GM23248 (cell line): ENCODE measurements around the gene ZBTB2.

Experiments used
- EZH2 ChIP-seq: fragments of 200-600 bp; sonication (generic); IDR thresholded peaks from 2 replicates; pipeline ENCODE4 v1.6.1; 2018; ENCODE audit warnings: antibody characterized with exemption, mild to moderate bottlenecking; ENCODE audit not compliant: insufficient read depth, poor library complexity, severe bottlenecking
- EZH2phosphoT487 ChIP-seq: fragments of 200-600 bp; sonication (generic); IDR thresholded peaks from 2 replicates; pipeline ENCODE4 v1.6.1; 2018; ENCODE audit warnings: antibody characterized with exemption, moderate library complexity, mild to moderate bottlenecking, low read depth; ENCODE audit not compliant: insufficient read depth

GRCh38 chr6:151384151-151384550 is 7.2 kb downstream of the ZBTB2 start:
- TF ChIP-seq EZH2 (no peak), EZH2phosphoT487 (no peak)
